HepG2 (cell line): ENCODE measurements around the gene PLXNA4. TPM values are rescaled to one million over a fixed set of nuclear protein-coding genes. Genes with fewer than 3 reads are reported as not detected.

Experiments
- ATAC-seq: fragments of 200-7000 bp; cut with Tn5 transposase; 3 replicates; pipeline ENCODE4 v1.9.1; 2020; ENCODE audit warnings: mild to moderate bottlenecking, moderate library complexity
- BruUV-seq: library from RNA; stranded (reverse); fragments of 400-500 nt; replicated peaks from 2 replicates; lab custom pipeline; 2021; lab: Mats Ljungman, UMichigan
- CTCF ChIA-PET: fragments of 300-600 bp; formaldehyde crosslinking; extraction: SDS; loops from one replicate; lab custom pipeline; 2021; ENCODE audit warnings: low total read pairs, inconsistent platforms, low intra/inter-chr PET ratio; lab: Yijun Ruan, JAX
- POLR2A ChIA-PET: fragments of 350-600 bp; sonication (Branson Sonifier 250); formaldehyde crosslinking; loops from one replicate; lab custom pipeline; 2020; ENCODE audit warnings: antibody characterized with exemption, inconsistent platforms; lab: Yijun Ruan, JAX
- DNase-seq: peaks from one replicate; pipeline ENCODE4 v3.0.0-alpha.2; 2015; ENCODE audit warnings: low spot score
- FAIRE-seq: peaks from 3 replicates; lab custom pipeline; 2011; peaks lifted over from hg19 to GRCh38; lab: Jason Lieb, UNC
- H2AFZ ChIP-seq: one replicate; pipeline ENCODE4 v1.6.1; 2011; ENCODE audit warnings: low read length, inconsistent platforms
- H3K27ac ChIP-seq: fragments of 300-600 bp; 3 replicates; pipeline ENCODE4 v1.8.0; 2011; ENCODE audit warnings: mixed run types, mild to moderate bottlenecking, mixed read lengths, low read length, inconsistent platforms; ENCODE audit not compliant: insufficient read depth; ENCODE audit errors: extremely low read length
- H3K27me3 ChIP-seq, 2 experiments: fragments of 200-600 bp in 1 of 2; 2 replicates in 1 of 2; 3 replicates in 1 of 2; pipeline versions ENCODE4 v1.6.0 to v1.8.0; 2011; ENCODE audit warnings: low read length in 2 of 2, mild to moderate bottlenecking in 2 of 2, moderate library complexity in 2 of 2, inconsistent platforms in 1 of 2; ENCODE audit not compliant: insufficient read depth in 2 of 2, control insufficient read depth in 1 of 2
- H3K36me3 ChIP-seq, 2 experiments: fragments of 200-600 bp in 1 of 2; replicated peaks in 1 of 2; 2 replicates in 1 of 2; 3 replicates in 1 of 2; pipeline versions ENCODE4 v1.5.1 to v1.8.0; 2011; ENCODE audit warnings: low read length in 2 of 2, inconsistent platforms in 1 of 2; ENCODE audit not compliant: insufficient read depth in 2 of 2, control insufficient read depth in 1 of 2
- H3K4me1 ChIP-seq: 2 replicates; pipeline ENCODE4 v1.5.1; 2012; ENCODE audit warnings: low read length, inconsistent platforms; ENCODE audit not compliant: insufficient read depth
- H3K4me2 ChIP-seq: 2 replicates; pipeline ENCODE4 v1.6.0; 2011; ENCODE audit warnings: low read depth, low read length, inconsistent platforms
- H3K4me3 ChIP-seq, 3 experiments: fragments of 200-600 bp in 1 of 3; sonication (generic), shearing (Covaris generic) in 1 of 3; replicated peaks in 1 of 3; 2 replicates each; pipeline ENCODE4 v1.5.1; 2011 to 2016; ENCODE audit warnings: low read length in 3 of 3, inconsistent platforms in 2 of 3, low read depth in 2 of 3, mild to moderate bottlenecking in 2 of 3, control low read depth in 1 of 3, mixed read lengths in 1 of 3; ENCODE audit not compliant: insufficient read depth in 1 of 3
- H3K79me2 ChIP-seq: one replicate; pipeline ENCODE4 v1.6.1; 2011; ENCODE audit warnings: low read length, inconsistent platforms; ENCODE audit not compliant: insufficient read depth
- H3K9ac ChIP-seq: 2 replicates; pipeline ENCODE4 v1.6.0; 2011; ENCODE audit warnings: mild to moderate bottlenecking, low read depth, low read length, inconsistent platforms; ENCODE audit not compliant: insufficient read depth
- H3K9me3 ChIP-seq: 2 replicates; pipeline ENCODE4 v1.5.1; 2012; ENCODE audit warnings: mild to moderate bottlenecking, low read length
- H4K20me1 ChIP-seq: 2 replicates; pipeline ENCODE4 v1.6.0; 2011; ENCODE audit warnings: inconsistent platforms, mild to moderate bottlenecking, low read length, moderate library complexity; ENCODE audit not compliant: insufficient read depth
- HIVEP1 ChIP-seq: sonication (generic); formaldehyde crosslinking; IDR thresholded peaks from 2 replicates; pipeline ENCODE4 v1.4.0; 2020; ENCODE audit warnings: mild to moderate bottlenecking, missing genetic modification reagents
- RNF219 ChIP-seq: sonication (generic); formaldehyde crosslinking; IDR thresholded peaks from 2 replicates; pipeline ENCODE4 v1.5.0; 2020; ENCODE audit warnings: mild to moderate bottlenecking, missing genetic modification reagents
- ZFP82 ChIP-seq: sonication (generic); formaldehyde crosslinking; IDR thresholded peaks from 2 replicates; pipeline ENCODE4 v1.5.1; 2020; ENCODE audit warnings: mild to moderate bottlenecking, missing genetic modification reagents, borderline replicate concordance
- ZNF552 ChIP-seq: sonication (generic); formaldehyde crosslinking; IDR thresholded peaks from 2 replicates; pipeline ENCODE4 v1.9.0; 2022; ENCODE audit warnings: missing genetic modification reagents, mild to moderate bottlenecking, borderline replicate concordance
- ZNF598 ChIP-seq: sonication (generic); formaldehyde crosslinking; IDR thresholded peaks from 2 replicates; pipeline ENCODE4 v1.5.1; 2020; ENCODE audit warnings: mild to moderate bottlenecking, missing genetic modification reagents, borderline replicate concordance
- WGBS: methylation state at CpG from one replicate; pipeline ENCODE4 v1.1.6; 2017; ENCODE audit warnings: low lambda C conversion rate; 5-methylcytosine and 5-hydroxymethylcytosine counted together
- in situ Hi-C: cut with HindIII; loops from 2 replicates; pipeline ENCODE4 v1.10.0; 2017; ENCODE audit warnings: low pct_unique_long_range_greater_than_20kb; ENCODE audit not compliant: extremely low pct_ligation_motif_present
- intact Hi-C: fragments of 100-400 bp; cut with micrococcal nuclease; formaldehyde crosslinking; loops from one replicate; pipeline ENCODE4 v1.10.0; 2022; ENCODE audit not compliant: unreplicated experiment
- polyA plus RNA-seq, 8 experiments: library from polyadenylated mRNA; depleted of rRNA in 3 of 8; stranded (reverse) in 7 of 8; unstranded in 1 of 8; fragments of >200 nt; fragmentation: Illumina TruSeq in 4 of 8; extraction: Trizol in 4 of 8; gene quantifications; 2 replicates each; pipeline versions ENCODE4 v1.2.1 to v1.2.3, GENCODE V29; 2011 to 2016; ENCODE audit warnings: low read depth in 4 of 8, missing spikeins in 1 of 8, mixed read lengths in 1 of 8; ENCODE audit not compliant: insufficient read depth in 1 of 8
- total RNA-seq, 5 experiments: library from RNA; depleted of rRNA; stranded (reverse); fragments of >200 nt; fragmentation: Illumina TruSeq; extraction: Trizol; gene quantifications; 2 replicates each; pipeline ENCODE4 v1.2.3, GENCODE V29; 2016; ENCODE audit warnings: low read depth in 1 of 5
- TF ChIP-seq, protein P1 (sequence below): IDR thresholded peaks from 2 replicates; pipeline ENCODE4 v1.6.1; 2016; ENCODE audit warnings: missing compliant biosample characterization, missing genetic modification reagents, borderline replicate concordance

The PLXNA4 gene
- total and polyA plus RNA-seq, 2 of the 13 experiments (the other 11 are each of a cell fraction or from before 2014, with no cell fraction given), result 0.01 to 0.04 TPM

DNA sequence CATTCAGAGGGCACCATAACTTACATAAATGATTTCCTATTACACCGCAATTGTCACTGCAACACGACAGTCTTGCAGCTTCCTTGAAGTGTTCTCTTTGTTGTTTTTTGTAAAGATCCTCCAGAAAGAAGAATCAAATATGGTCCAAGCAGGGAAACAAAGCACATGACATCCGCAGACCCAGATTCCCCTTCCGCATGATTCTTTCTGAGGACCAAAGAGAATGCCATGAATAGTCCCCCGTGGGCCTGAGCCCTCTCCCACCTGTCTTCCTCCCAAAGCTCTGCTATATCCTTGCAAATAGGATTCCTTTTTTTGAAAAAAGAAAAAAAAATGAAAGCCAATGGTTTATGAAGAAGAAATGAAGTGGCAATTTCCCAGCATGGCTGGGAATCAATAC, 10.8 kb downstream of the PLXNA4 start:
- no TSS peak for BruUV-seq
- Histone ChIP-seq H3K79me2 (no peaks in the 10 kb centered on the region), H3K4me3 (no peak overlapping the region), H3K27me3 (peaks cover 0 to 26% of the 10 kb centered on the region in 2 experiments; a peak in 2 of 5 replicates), H3K9ac (no peak overlapping the region), H3K9me3 (no peaks in the 10 kb centered on the region), H3K36me3 (no peaks in the 10 kb centered on the region), H3K4me2 (no peak overlapping the region), H4K20me1 (no peaks in the 10 kb centered on the region), H3K4me1 (no peaks in the 10 kb centered on the region), H3K27ac (no peak overlapping the region), H2AFZ (no peak overlapping the region)
- ATAC-seq (no peak), DNase-seq (no peak), FAIRE-seq (no peak)
- WGBS, result 29% methylated on average over 5 of the region's 5 CpGs
- in situ Hi-C loops, result no loop called here
- CTCF ChIA-PET, result no interaction called here
- TF ChIP-seq ZNF598 (no peak), RNF219 (no peak), HIVEP1 (no peak), ZFP82 (CRISPR knock-in tag) (no peak), ZNF552 (CRISPR knock-in tag) (no peak)
- TF ChIP-seq, protein P1, sequence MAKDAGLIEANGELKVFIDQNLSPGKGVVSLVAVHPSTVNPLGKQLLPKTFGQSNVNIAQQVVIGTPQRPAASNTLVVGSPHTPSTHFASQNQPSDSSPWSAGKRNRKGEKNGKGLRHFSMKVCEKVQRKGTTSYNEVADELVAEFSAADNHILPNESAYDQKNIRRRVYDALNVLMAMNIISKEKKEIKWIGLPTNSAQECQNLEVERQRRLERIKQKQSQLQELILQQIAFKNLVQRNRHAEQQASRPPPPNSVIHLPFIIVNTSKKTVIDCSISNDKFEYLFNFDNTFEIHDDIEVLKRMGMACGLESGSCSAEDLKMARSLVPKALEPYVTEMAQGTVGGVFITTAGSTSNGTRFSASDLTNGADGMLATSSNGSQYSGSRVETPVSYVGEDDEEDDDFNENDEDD (CRISPR knock-in tag), result no peak
- intact Hi-C loops, result no loop called here
- POLR2A ChIA-PET, result no interaction called here
